ENCODE measurements around the gene TNFRSF11A.

Gene TNFRSF11A

DNA sequence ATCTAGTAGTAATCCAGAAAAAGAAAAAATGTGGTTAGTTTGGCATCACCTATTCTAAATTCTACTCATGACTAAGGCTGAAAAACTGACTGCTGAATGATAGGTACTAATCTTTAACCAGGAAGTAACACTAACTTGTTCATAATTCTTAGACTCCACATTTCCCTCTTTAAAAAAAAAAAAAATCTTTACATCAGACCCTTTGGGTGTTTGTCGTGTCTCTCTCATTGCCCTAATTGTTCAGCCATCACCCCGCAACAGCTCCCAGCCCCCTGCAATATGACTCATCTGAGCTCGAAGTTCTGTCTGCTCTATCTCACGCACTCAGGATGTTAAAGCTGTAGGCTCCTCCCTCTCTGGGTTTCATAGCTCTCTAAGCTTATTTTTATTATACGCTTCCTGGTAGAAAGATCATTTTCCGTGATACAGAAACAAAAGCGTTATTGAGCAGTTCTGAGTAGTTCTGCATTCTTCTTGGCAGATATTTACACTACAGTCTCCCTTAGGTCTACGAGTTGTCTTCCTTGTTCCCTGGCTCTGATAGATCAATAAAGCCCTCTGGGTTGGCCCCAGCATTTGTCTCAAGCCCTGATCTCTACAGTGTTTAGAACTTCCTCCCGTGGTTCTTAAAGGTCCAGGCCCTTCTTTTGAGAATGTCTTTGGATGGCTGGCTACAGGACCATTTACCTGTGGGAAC is 95.6 kb downstream of the TNFRSF11A start:
- peak; percentile 13 for DNase-seq

GRCh38 chr18:62425465-62426190 is 100.5 kb downstream of the TNFRSF11A start:
- peak; percentile 91 for DNase-seq

- no peak for DNase-seq
Measured at GRCh38 chr18:62426191-62426488, 101.0 kb downstream of the TNFRSF11A start.

DNA sequence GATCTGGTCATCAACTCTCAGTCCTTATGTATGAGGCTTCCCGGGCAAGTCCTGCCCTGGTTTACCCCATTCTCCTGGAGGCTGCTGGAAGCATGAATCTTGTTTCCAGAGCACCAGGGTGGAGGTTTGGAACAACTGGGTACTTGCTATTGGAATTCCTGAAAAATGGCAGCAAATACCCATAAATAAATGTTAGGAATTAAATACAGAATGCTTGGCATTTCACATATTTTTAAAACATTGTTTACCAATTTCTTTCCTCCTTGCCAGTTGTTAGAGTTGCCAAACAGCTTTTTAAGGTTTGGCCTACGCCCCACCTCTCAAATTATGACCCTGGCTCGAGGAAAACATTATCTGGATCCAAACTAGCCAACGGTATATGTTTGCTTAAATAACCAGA is 107.1 kb downstream of the TNFRSF11A start:
- DNase-seq, result no peak

GRCh38 chr18:62434798-62435197 is 109.7 kb downstream of the TNFRSF11A start:
- DNase-seq, result no peak

- no peak for DNase-seq
Measured at GRCh38 chr18:62435435-62436031, 110.4 kb downstream of the TNFRSF11A start.

- DNase-seq, result no peak
Measured at GRCh38 chr18:62436636-62437234, 111.6 kb downstream of the TNFRSF11A start.

GRCh38 chr18:62437235-62438017 is 112.3 kb downstream of the TNFRSF11A start:
- DNase-seq, result peak; percentile 22

DNA sequence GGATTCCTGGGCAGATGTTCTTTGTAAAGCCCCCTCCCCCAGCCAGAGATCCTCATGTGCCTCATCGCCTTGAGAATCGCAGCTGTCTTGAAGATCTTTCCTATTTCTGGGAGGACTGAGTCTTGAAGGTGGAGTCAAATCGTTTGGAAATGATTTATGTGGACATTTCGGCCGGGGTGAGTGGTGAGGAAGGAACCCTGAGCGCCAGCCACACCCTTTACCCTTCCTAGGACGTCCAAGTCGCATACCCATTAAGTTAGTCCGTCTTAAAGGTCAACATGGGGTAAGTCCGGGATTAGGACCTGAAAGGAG is 112.9 kb downstream of the TNFRSF11A start:
- DNase-seq, result no peak

- no peak for DNase-seq
Measured at GRCh38 chr18:62438402-62438801, 113.3 kb downstream of the TNFRSF11A start.

DNA sequence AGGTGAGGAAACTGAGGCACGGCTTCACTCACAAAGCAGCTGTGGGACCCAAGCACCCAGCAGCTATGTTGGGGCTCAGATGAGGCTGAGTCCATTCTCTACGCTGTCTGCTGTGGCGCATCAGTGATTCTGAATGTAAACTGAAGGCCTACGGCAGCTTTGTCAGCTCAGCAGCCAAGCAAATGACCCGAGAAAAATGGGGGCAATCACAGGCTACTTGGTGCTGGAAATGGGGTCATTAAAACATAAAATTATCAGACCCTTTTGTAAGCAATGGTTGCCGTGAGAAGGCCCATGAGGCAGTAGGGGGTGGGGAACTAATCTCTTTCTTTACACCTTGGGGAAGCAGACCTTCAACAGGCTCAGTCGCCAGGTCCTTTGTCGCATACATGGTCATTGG is 113.8 kb downstream of the TNFRSF11A start:
- no peak for DNase-seq

Measured in amniotic stem cell (primary cell).